Anterior cingulate cortex (tissue), 58 donors: ENCODE data around the gene TK1.

ENCODE experiments used
- DNase-seq, 58 donors: peaks; one replicate each; lab custom pipeline; 2025; lab: John Stamatoyannopoulos, UW

The TK1 gene

DNA sequence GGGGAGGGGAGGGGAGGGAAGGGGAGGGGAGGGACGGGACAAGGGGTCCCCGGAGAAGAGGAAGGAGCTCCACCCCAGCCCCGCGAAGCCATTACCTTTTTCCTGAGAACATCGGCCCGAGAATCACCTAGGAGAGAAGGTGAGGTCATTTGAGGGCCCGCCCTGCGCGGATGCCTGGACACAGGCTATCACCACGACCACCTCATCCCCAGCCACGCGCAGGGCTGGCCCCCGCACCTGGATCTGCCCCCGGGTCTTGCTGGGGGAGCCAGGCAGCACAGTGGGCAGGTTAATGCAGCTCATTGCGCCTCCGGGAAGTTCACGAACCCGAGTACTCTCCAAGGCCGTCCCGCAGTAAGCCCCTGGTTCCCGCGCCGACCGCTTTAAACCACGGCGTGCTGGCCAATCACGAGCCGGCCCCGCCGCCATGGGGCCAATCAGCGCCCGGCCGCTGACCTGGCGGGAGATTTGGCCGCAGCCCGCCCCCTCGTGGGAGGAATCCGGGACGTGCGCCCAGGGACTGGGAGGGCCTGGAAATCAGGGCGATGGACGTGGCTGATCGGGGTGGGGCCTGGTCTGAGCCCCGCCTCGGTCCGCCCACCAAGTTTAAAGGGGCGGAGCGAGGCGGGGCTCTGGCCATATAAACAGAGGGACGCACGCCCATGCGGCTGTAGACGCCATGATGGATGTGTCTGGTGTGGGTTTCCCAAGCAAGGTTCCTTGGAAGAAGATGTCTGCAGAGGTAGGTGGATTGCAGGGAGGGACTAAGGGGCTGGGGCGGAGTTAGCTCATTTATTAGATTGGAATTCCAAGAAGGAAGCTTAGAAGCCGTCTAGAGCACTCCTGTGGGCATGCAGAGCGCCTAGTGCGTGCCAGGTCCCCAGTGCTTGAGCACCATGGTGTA, at the start of gene TK1, which contains the start of gene AFMID:
TK1 (minus strand) TSS at position 361 of the 904 bp plus-strand sequence; CDS start at position 303, 58 bp downstream.
AFMID (plus strand) TSS at position 671 of the 904 bp plus-strand sequence; CDS start at position 680, 9 bp downstream.
- DNase-seq: peak; percentile 32 to 98 (median 92)

- DNase-seq: no peak
These were observed 49.0 kb upstream of the TK1 start for GRCh38 chr17:78235885-78236284.

GRCh38 chr17:78235022-78235421, 48.2 kb upstream of the TK1 start:
- peak in 40 of 58 donors; percentile 5 to 85 (median 46) for DNase-seq

DNA sequence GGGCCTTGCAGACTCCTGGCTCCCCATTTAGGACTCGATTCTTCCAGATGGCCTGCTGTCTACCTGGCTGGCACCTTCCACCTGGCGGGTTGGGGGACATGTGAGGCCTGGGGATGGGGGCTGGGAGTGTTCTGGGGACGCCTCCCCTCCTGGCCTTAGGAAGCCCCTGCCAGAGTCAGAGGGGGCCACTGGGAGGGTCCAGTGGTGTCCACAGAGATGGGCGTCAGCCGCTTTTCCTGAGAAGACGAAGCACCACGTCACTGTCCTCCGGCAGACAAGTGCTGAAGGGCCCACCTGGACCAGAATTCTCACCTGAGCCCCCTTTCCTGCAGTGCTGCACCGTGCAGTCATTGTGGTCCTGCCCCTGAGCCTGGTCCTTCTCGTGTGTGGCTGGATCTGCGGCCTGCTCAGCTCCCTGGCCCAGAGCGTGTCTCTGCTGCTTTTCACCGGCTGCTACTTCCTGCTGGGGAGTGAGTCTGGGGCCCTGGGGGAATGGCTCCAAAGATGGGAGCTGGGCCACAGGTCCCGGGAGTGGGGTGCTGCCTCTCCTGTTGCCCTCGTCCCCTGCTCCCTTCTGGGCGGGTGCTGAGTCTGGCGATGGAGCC, 47.5 kb upstream of the TK1 start:
- no peak for DNase-seq

DNA sequence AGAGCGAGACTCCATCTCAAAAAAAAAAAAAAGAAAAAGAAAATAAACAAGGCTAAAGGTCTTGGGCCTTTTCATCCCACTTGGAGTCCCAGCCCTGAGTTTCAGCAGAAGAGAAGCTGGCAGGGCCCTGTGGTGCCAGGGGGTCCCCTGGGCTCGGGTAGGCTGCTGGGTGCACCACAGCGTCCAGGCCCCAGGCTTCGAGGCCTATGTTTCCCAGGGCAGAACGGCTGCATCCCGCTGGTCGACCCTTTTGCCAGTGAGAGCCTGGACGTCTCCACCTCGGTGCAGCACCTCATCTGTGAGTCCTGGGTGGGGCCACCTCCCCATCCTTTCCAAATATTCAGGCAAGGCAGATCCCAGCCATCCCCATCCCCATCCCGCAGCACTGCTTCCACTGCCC, 46.8 kb upstream of the TK1 start:
- DNase-seq: no peak

- peak in 1 of 58 donors; percentile 42 for DNase-seq
These were observed 46.0 kb upstream of the TK1 start for GRCh38 chr17:78232859-78233173.

- peak in 4 of 58 donors; percentile 22 to 51 (median 38) for DNase-seq
These were observed 45.4 kb upstream of the TK1 start for GRCh38 chr17:78231991-78232858.

GRCh38 chr17:78230996-78231935, 44.4 kb upstream of the TK1 start, which contains the start of gene TMEM235:
TMEM235 (plus strand) TSS chr17:78231631; CDS start chr17:78232024, 393 bp downstream.
- DNase-seq: peak in 13 of 58 donors; percentile 17 to 58 (median 40)

GRCh38 chr17:78230252-78230962, 43.6 kb upstream of the TK1 start:
- DNase-seq: no peak

DNA sequence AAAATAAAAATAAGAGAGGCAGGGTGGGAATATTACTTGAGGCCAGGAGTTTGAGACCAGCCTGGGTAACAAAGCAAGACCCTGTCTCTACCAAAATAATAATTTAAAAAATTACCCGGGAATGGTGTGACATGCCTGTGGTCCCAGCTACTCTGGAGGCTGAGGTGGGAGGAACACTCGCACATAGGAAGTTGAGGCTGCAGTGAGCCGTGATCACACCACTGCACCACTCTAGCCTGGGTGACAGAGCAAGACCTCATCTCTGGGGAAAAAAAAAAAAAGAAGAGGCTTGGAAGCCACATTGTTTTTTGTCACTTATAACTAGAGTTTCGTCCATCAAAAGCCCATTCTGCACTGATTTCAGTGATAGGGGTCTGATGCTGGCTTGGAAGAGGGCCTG, 41.3 kb upstream of the TK1 start:
- DNase-seq: no peak

- peak in 23 of 58 donors; percentile 29 to 75 (median 47) for DNase-seq
These were observed 40.6 kb upstream of the TK1 start for GRCh38 chr17:78227455-78227916.

DNA sequence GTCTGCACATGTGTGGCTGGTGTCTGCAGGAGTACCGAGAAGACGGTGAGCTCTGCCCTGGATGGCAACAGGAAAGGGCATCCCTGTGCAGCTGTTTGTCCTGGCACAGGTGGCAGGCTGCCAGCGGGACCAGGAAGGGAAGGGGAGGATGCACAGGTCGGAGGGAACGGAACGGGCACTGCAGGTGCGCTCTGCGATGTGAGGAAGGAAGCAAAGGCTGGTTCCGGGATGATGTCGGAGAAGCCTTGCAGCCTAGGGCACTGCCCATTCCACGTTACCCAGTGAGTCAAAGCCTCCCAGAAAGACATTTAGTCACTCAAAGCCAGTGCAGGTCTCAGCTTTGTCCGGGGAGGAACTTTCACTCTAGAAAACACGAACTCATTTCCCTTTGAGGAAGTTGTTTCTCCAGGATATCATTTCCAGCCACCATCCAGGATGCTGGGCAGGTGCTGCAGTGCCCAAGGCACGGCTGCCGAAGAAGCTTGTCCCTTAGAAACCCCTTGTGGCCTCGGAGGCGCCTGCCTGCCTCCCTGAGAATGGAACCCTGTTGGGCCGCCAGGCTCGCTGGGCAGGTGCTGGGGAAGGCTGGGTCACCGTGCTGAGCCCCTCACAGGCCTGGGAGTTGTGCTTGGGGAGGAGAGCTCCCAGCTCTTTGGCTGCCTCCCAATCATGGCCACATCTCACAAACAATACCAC, 40.1 kb upstream of the TK1 start:
- DNase-seq: no peak

- DNase-seq: no peak
These were observed 39.4 kb upstream of the TK1 start for GRCh38 chr17:78226055-78226758.

GRCh38 chr17:78225088-78225865, 38.4 kb upstream of the TK1 start:
- peak in 1 of 58 donors; percentile 19 for DNase-seq

DNA sequence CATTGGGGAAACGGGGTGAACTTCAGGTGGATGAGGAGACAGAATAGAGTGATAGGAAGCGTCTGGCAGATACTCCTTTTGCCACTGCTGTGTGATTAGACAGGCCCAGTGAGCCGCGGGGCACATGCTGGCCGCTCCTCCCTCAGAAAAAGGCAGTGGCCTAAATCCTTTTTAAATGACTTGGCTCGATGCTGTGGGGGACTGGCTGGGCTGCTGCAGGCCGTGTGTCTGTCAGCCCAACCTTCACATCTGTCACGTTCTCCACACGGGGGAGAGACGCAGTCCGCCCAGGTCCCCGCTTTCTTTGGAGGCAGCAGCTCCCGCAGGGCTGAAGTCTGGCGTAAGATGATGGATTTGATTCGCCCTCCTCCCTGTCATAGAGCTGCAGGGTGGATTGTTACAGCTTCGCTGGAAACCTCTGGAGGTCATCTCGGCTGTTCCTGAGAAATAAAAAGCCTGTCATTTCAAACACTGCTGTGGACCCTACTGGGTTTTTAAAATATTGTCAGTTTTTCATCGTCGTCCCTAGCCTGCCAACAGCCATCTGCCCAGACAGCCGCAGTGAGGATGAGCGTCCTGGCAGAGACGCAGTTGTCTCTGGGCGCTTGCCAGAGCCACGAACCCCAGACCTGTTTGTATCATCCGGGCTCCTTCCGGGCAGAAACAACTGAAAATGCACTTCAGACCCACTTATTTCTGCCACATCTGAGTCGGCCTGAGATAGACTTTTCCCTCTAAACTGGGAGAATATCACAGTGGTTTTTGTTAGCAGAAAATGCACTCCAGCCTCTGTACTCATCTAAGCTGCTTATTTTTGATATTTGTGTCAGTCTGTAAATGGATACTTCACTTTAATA, 37.6 kb upstream of the TK1 start:
- DNase-seq: peak in 30 of 58 donors; percentile 20 to 78 (median 50)

- no peak for DNase-seq
These were observed 36.9 kb upstream of the TK1 start for GRCh38 chr17:78223765-78224164.
